GM19395 (cell line): ENCODE measurements around the gene CES4A.
"Not testable (repeated sequence)": the region's sequence is repeated elsewhere in the genome, so short reads cannot be mapped to it uniquely, and the experiment has no call there.

Experiments used
- ATAC-seq: cut with Tn5 transposase; IDR thresholded peaks from one replicate; pipeline ENCODE4 v1.9.1; 2021; ENCODE audit warnings: mild to moderate bottlenecking, moderate library complexity; ENCODE audit not compliant: unreplicated experiment

The CES4A gene

DNA sequence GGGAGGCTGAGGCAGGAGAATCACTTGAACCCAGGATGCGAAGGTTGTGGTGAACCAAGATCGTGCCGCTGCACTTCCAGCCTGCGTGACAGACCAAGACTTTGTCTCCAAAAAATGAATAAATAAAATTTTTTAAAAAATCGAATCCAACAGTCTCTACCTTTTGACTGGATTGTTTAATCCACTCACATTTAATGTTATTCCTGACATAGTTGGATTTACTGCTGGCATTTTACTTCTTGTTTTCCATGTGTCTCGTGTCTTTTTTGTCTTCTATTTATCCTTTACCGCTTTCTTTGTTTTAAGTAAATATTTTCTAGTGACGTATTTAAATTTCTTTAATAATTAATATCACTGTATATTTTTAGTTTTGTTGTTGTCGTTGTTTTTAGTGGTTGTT, 5.4 kb upstream of the CES4A start:
- ATAC-seq: no peak

DNA sequence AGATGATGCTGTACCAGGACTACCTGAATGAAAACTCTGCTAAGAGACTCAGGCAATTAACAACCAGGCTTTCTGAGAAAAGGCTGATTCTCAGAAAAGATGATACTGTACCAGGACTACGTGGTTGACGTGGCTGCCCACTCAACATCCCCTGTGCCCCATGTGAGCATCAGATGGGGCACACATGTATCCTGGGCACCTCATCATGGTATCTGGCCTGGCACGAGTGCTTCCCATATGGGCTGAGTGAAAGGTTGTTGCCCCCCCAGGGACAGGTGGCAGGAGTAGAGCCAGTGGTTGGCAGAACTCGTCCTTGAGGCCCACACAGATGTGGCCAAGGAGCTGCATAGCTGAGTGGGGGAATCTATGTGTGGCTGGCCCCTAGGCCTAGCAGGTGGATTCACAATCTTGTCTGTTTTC, 3.5 kb upstream of the CES4A start:
- no peak for ATAC-seq

DNA sequence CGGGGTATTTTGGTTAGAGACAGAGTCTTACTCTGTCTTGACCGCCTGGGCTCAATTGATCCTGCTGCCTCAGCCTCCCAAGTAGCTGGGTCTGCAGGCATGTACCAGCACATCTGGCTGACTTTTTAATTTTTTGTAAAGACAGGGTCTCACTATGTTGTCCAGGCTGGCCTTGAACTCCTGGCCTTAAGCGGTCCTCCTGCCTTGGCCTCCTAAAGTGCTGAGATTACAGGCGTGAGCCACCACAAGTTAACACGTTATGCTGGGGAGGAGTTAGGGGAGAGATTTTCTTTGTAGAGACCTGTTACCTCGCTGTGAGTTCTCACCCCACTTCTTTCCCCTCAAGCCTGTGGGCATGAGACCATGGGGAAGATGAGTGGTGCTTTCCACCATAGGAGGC, 1.8 kb upstream of the CES4A start:
- ATAC-seq: no peak

DNA sequence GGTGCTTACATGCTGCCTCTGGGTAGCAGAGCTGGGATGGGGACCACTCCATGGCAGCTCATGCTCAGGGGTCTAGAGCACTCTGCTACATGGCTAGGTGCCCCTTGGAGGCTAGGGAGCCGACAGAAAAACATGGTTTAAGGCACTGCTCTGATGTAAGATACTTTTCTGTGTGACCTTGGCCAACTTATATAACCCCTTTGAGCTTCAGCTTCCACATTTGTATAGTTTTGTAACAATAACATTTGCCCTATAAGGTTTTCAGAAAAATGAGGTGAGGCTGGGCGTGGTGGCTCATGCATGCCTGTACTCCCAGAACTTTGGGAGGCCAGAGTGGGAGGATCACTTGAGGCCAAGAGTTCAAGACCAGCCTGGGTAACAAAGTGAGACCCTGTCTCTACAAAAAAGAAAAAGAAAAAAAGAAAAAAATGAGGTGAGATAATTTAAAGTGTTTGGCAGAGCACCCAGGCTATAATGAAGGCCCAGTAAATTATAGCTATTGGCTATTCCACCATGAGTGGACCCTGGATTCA, 3.2 kb downstream of the CES4A start:
- no peak for ATAC-seq

DNA sequence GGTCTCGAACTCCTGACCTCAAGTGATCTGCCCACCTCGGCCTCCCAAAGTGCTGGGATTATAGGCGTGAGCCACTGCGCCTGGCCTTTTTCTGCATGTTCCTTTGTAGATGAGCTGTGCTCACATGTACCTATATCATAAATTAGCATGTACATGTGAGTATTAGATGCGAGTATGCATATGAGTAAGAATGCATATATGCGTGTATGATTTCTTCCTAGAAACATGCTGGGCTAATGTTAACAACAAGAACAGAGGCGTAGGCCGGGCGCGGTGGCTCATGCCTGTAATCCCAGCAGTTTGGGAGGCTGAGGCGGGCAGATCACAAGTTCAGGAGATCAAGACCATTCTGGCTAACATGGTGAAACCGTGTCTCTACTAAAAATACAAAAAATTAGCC, 5.2 kb downstream of the CES4A start:
- not testable (repeated sequence) for ATAC-seq

DNA sequence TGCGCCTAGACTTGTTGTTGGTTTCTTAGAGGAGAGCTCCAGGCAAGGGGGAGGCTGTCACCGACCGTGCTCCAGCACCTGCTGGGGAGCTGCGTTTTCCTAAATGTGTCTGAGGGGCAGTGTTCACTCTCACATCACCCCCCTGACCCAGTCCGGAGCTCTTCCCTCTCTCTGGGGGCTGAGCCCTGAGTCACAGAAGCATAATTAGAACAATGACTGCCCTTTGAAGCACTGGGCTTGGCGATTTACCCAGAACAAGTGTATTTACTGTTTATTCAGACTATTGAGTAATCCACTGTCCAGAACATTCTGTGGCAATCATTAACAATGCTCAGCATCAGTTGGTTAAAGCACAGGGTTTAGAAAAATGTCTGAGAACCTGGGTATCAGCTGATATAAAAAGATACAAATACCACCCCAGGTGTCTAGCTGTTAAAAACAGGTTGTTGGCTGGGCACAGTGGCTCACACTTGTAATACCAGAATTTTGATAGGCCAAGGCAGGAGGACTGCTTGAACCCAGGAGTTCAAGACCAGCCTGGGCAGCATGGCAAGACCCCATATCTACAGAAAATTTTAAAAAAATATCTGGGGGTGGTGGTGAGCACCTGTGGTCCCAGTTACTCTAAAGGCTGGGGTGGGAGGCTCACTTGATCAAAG, 8.1 kb downstream of the CES4A start:
- no peak for ATAC-seq

DNA sequence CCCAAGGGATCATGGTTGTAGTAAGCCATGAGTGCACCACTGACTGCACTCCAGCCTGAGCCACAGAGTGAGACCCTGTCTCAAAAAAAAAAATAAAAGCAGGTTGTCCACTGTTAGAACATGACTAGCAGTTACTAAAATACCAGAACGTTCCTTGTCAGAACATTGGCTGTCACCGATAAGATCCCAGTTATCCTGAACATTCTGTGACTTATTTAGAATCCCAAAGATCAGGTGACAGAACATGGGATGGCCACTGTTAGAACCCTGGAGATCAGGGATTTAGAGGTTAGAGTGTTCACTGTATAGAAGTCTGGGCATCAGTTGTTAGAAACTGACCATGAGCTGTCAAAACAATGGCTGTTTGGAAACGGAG, 8.6 kb downstream of the CES4A start:
- no peak for ATAC-seq

DNA sequence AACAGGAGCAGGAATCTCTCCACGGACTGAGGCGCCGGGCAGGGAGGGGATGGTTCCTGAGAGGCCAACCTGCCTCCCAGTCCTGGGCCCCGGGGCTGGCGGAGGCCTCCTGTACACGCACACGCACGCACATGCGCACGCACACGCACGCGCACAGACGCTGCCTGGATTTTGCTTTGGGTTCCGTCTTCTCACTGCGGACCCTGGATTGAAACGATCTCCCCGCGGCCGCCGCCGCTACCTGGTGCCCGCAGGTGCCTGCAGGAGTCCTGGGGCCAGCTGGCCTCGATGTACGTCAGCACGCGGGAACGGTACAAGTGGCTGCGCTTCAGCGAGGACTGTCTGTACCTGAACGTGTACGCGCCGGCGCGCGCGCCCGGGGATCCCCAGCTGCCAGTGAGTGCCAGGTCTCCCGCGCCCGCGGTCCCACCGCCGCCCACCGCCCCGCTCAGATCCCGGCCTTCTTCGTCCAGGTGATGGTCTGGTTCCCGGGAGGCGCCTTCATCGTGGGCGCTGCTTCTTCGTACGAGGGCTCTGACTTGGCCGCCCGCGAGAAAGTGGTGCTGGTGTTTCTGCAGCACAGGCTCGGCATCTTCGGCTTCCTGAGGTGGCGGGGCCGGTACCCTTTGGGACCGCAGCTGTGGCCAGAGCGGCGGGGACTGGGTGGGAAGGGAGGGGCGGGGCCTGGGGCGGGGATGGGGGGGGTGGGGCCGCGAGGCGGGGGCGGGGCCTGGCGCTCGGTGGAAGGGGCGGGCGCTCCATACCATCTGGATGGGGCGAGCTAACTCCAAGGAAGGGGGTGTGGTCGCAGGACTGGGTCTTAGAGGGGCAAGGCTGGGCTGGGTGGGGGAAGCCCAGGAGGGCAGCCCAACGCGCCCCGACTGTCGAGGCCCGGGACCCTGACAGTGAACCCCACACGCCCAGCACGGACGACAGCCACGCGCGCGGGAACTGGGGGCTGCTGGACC, 12.3 kb downstream of the CES4A start:
- no peak for ATAC-seq

DNA sequence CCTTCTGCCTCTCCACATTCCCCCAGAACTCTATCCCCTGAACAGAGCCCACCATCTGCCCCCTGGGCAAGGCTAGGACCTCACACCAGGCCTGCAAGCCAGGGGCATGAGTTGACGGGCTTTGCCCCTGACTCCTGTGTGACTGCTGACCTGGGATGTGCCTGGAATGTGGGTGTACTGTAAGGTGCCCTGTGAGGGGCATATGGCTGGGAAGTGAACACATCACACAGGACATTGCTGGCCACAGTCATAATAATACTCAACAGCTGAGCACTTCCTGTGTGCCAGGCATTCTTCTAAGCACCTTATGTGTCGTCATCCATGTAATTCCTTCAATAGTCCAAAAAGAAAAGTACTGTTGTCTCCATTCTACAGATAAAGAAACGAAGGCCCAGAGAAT, 13.3 kb downstream of the CES4A start:
- ATAC-seq: no peak

DNA sequence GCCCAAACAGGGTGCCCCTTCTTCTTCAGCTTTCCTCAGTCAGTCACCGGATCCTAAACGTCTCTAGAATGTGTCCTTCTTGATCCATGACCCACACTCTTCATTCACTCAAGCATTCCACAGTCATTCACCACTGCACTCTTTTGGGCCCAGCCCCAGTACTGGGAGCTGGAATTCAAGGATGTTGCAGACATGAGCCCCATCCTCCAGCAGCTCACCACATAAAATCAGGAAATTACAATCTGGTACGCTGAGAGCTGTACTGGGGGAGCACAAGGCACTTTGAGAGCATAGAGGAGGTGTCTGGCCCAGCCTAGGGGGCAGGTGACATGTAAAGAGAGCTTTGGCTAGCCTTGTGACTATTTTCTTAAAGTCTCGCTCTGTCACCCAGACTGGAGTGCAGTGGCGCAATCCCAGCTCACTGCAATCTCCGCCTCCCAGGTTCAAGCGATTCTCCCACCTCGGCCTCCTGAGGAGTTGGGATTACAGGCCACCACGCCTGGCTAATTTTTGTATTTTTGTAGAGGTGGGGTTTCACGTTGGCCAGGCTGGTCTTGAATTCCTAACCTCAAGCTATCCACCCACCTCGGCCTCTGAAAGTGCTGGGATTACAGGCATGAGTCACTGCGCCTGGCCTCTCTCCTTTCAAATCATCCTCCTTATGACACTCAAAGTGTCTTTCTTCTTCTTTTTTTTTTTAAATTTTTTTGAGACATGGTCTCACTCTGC, 18.7 kb downstream of the CES4A start:
- ATAC-seq: no peak

DNA sequence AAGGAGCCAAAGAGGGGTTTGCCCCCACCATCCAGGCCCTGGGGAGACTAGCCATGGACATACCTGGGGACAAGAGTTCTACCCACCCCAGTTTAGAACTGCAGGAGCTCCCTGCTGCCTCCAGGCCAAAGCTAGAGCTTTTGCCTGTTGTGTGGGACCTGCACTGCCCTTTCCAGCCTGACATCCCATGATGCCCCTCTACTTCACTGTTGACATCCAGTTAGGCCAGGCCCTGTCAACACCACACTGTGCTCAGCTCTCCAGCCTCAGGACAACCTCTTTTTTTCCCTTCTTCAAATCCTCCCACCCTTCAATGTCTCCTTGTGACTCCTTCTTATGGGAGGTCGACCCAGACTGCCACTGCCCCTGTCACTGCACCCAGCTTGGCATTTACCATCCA, 20.8 kb downstream of the CES4A start:
- no peak for ATAC-seq

DNA sequence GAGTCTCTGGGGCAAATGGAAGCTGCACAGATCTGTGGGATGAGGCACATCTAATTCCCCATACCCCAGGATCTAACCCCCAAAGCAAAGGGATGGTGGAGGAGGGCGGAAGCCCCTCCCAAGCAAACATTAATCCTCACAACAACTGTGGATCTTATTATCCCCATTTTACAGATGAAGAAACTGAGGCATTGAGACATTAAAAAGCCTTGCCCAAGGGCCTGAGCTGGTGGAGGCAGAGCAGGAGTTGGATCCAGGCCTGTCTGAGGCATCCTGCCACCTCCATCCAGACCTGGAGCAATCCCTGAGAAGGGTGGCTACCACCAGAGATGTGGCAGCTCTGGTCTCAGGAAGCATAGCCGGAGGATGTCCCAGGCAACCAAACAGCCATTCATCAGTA, 22.9 kb downstream of the CES4A start:
- ATAC-seq: no peak

DNA sequence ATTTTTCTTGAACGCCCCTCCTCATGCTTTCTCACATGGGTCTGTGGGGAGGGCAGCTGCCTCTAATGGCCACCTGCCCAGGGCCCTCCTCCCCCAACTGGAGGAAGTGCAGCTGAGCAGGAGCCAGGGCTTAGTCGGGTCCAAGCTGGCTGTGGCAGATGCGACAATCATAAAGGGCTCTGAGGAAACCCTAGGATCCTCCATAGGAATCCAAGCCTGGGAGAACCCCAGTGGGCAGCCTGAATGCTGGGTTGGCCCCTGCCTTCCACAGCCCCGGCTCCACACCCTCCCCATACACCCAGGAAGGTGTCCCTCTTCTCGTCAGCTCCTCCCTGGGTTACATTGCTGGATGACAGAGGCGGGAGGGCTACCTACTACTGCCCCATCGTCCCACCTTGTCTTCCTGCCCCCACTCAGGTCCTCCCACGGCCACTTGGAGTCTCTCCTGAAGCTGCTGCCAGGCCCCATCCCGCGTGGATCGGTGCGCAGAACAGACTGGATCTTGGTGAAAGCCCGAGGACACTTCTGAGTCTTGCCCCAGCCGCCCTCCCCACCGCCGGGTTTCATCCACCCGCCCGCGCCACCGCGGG, 24.9 kb downstream of the CES4A start:
- ATAC-seq: no peak

DNA sequence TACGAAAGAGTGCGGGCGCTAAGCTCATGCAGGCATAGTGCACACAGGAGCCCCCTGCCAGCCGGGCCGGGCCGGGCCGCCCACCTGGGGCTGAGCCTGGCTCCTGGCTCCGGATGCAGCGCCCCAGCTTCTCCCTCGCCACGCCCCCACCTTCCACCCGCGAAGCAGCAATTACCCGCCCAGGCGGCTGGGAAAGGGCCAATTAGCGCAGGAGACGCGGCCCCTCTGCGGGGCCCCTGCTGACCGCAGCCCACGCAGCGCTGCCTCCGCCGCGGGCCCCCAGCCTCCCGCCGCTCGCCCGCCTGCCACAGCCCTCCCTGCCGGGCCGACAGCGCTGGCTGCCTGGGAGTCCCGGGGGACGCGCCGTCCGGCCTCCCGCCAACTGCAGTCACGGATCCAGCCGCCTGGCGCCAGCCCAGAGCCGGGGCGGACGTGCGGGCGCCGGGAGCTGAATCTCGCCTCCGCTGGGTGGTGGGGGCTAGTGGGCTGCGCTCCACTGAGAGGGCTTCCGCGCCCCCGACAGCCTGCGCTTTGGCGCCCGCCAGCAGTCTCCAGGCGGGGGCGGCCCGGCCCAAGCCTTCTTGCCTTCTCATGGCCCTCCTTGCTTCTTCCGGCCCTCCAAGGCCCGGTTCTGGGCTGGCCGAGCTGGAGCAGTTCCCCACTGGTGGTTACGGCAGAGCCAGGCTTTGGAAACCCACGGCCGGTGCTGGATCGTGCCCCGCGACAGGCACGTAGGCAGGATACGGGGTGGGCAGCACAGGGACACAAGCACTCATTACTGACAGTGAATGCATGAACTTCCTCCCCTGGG, 25.6 kb downstream of the CES4A start:
- peak; percentile 46 for ATAC-seq

DNA sequence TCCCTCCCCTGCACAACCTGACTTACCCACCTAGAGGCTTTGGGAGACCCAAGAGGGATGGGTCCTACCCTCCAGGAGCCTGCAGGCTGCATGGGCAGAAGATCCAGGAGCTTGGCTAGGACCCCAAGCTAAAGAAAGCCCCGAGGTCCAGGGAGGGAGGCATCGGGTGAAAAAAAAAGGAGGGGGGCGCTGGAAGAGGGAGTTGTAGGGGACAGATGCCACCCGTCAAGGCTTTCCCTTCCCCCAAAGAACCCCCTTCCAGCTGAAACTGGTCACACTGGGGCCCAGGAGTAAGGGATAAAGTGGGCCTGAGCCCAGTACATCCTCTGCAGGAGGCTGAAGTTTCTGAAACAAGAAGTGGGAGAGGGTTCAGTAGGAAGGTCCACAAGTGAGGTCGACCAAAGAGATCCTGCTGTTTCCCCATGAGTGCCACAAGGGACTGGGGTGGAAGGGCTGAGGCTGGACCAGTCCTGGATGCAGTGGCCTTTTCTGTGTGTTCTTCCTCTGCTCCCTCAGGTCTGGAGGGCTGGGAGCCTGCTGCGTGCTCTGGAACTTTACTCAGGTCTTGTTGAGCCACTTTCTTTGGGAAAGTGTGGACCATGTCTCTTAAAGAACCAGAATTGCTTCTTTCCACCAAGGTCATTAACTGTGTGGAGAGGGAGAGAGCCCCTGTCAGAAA, 26.4 kb downstream of the CES4A start:
- no peak for ATAC-seq

DNA sequence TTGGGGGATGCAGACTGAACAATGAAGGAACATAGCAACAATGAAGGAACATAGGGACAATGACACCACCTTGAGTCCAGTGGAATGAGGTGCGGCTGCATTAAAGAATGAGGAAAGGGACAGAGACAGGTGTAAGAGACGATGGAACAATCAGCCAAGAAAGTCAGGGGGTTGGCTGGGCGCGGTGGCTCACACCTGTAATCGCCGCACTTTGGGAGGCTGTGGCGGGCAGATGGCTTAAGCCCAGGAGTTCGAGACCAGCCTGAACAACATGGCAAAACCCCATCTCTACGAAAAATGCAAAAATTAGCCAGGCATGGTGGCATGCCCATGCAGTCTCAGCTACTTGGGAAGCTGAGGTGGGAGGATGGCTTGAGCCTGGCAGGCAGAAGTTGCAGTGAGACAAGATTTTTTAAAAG, 26.9 kb downstream of the CES4A start:
- ATAC-seq: no peak

DNA sequence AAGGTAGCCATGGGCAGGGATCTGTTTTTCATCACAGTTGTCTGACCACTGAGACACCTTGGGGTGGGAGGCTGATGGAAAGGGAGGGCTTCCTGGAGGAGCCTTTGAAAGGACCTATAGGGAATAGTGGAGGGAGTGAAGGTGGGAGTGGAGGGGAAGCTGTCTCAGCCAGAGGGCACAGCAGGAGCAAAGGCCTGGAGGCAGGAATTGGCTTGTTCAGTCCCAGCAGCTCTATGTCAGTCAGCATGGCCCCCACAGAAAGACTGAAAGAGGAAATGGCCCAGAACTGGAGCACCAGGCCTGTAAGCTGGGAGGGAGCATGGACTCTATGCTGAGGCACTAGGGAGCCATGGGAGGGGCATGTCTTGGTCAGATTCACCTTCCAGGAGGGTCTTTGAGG, 27.8 kb downstream of the CES4A start:
- no peak for ATAC-seq

DNA sequence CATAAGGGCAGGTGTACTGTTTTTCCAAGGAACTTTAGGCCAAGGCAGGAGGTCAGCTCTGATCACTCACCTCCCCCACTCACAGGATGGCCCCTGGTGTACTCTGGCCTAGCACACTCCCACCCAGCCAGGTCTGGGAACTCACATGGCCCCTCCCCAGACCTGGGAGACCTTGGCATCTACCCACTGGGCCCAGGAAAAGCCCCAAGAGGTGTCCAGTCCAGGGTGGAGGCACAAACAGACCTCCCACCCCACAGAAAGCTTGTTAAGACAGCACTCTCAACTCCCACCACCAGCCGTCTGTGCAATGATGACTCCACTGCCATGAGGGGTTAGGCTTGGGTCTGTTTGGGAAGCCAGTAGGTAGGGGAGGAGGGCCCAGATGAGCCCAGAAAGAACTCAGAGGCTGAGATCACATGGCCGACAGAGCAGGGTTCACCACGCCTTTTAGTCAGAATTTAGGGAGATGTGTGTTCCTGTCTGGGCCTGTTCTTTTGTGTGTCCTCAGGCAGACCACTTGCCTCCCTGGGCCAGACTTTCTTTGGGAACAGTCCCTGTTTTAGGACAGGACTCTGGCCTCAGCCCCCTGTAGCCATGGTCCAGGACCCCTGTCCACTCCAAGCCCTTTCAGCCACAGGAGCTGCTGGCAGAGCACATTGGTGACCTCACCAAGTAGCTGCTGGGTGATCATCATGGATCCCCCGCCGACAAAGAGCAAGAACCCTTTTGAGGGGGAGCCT, 28.5 kb downstream of the CES4A start:
- no peak for ATAC-seq

DNA sequence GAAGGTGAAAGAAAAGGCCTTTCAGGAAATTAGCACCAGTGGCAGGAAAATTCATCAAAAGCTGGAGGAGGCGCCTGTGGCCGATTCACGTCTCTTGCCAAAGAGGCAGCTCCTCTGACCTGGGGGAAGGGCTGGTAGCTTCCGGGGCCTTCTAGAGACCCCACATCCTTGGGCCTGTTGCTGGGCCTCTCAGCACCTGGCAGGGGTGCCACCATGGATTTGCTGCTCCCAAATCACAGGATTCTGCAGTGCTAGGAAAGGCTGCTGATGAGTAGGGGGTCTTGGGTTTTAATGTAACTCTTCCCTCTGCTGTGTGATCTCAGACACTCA, 29.0 kb downstream of the CES4A start:
- no peak for ATAC-seq
